HG03064 (cell line): ENCODE data around the gene RABGAP1.

Experiments
- ATAC-seq: cut with Tn5 transposase; IDR thresholded peaks from one replicate; pipeline ENCODE4 v1.9.1; 2021; ENCODE audit warnings: low read depth; ENCODE audit not compliant: unreplicated experiment

The RABGAP1 gene

GRCh38 chr9:123003466-123003865, 62.6 kb downstream of the RABGAP1 start:
- no peak for ATAC-seq

GRCh38 chr9:123005964-123006363, 65.1 kb downstream of the RABGAP1 start:
- ATAC-seq, result no peak

GRCh38 chr9:123007269-123007668, 66.4 kb downstream of the RABGAP1 start:
- no peak for ATAC-seq

GRCh38 chr9:123008909-123009308, 68.1 kb downstream of the RABGAP1 start:
- ATAC-seq, result no peak

DNA sequence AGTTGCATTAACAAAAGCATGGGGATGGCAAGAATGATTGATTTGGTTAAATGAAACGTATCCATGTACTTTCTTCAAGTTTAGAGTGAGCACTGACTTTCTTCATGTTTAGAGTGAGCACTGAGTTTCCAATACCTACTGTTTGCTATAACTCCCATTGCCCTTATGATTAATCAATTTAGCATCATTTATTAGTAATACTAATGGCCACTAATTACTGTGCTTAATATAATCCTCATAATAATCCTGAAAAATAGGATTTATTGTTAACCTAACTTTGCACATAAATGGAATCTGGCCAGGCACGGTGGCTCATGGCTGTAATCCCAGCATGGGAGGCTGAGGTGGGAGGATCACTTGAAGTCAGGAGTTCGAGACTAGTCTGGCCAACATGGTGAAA, 70.6 kb downstream of the RABGAP1 start:
- ATAC-seq, result no peak

DNA sequence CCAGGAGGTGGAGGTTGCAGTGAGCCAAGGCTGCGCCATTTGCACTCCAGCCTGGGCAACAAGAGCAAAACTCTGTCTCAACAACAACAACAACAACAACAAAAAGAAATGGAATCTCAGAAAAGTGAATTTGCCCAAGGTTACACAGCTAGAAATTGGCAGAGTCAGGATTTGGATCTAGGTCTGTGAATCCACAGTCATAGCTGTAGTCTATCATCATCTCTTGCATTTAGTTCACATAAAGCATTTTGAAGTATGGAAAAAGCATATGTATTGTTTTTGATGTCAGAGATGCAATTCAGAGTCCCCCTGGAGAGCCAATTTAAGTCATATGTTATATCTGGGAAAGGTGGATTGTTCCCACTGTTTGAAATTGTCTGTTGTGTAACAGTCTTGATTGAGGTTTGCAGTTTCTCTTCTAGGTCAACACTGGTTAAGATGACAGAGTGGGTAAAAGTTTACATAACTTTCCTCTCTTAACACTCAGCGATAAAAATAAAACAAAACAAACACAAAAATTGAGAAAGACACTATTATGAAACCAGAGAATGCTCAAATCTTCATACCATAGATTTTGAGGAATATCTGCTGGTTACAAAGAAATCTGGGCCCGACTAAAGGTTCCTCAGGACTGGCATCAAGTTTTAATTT, 71.2 kb downstream of the RABGAP1 start:
- ATAC-seq, result no peak

- ATAC-seq, result no peak
Observed at GRCh38 chr9:123016631-123017030, 75.8 kb downstream of the RABGAP1 start.

GRCh38 chr9:123020796-123021195, 80.0 kb downstream of the RABGAP1 start:
- ATAC-seq, result no peak

DNA sequence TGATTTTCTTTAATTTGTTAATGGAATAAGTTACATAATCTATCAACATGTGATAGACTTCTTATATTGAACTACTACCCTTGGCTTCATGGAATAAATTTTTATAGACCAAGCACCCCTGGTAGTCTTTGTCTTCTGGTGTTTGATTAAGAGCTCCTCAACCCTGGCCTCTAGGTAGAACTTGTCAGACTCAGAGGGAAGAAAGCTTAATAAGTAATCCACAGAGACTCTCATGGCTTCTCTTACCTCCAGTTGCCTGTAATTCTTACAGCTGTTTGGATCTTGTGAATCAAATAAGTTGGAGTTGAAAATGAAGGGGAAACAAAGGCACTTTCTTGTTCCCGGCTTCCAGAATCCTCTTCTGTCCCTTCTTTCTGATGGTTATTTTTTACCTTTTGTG, 85.6 kb downstream of the RABGAP1 start:
- ATAC-seq, result no peak

GRCh38 chr9:123027517-123027916, 86.7 kb downstream of the RABGAP1 start:
- ATAC-seq, result no peak

- no peak for ATAC-seq
Observed at GRCh38 chr9:123028136-123028535, 87.3 kb downstream of the RABGAP1 start.

DNA sequence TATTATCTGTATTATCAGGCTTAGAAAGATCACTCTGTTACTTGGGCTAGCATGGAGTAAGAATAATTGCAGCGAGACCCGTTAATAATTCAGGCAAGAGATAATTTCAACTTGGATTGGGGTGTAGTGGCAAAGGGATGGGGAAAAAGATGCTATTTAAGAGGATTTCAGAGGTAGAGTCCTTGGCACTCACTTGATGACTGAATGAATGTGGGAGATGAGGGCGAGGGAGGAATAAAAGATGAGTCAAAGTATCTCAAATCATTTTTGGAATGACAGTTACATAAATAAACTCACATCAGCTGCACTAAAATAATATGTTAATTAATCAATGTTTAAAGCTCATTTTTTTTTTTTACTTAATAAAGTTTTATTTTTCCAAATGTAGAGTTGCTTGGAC, 88.2 kb downstream of the RABGAP1 start:
- ATAC-seq, result no peak

- ATAC-seq, result no peak
Observed at GRCh38 chr9:123031963-123032362, 91.1 kb downstream of the RABGAP1 start.

GRCh38 chr9:123033352-123033751, 92.5 kb downstream of the RABGAP1 start, which contains the start of gene GPR21:
TSS of gene GPR21 (plus strand) at chr9:123033667. CDS start at chr9:123034567, 900 bp downstream.
- ATAC-seq, result no peak

GRCh38 chr9:123033864-123034601, 93.2 kb downstream of the RABGAP1 start:
- ATAC-seq, result no peak

- no peak for ATAC-seq
Observed at GRCh38 chr9:123034881-123035510, 94.2 kb downstream of the RABGAP1 start.

GRCh38 chr9:123035791-123036190, 95.0 kb downstream of the RABGAP1 start:
- ATAC-seq, result no peak

DNA sequence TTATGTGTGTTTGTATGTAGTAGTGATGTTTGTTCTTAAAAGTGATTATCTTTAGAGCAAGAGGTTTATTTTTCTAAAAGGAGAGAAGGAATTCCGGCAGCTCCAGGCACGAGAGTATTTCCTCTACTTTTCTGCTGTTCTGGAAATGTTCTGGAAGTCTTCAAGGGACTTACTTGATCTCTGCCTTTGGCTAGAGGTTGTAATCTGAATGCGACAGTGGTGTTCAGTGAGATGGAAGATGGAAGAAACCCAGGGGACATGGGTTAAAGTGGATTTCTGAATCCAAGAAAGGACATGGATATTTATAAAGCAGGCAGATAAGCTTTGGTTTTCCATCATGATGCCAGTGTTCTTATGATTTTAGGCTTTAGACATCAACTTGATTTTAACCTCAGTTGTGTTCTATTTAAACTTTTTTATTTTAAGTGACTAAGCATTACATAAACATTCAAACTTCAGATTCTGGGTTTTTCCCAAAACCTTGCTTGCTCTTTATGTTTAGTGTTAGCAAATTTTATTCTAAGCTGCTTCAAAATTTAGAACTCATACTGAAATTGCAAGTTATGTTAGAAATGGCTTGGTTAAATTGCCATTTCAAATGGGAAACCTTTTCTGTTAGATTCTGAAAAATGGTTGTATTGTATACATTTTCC, 96.2 kb downstream of the RABGAP1 start:
- ATAC-seq, result no peak

DNA sequence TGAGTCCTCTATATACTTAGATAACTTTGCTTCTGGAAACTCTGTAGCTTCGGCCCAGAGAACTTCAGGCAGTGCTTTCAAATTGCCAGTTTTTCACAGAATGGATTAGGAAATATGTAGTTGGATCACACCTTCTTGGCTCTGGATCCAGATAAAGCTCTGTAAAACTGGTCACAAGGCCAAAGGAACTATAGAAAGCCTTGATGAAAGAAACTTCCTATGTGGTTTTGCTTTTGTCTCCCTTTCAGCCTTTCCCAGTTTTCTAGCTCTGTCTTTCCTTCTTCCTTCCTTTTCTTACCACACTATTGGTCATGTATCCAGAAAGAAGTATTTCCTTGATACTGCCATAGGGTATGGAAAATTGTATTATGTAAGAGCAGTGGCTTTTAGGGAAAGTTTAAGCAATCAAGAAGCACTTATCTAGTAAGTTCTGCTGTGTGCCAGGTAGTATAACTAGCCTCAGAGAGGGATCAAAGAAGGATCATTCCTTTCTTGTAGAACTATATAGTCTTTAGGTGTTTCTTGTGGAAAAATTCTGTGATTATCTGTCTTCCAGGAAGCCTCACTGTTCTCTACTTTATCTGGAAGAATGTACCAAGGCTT, 98.9 kb downstream of the RABGAP1 start:
- no peak for ATAC-seq

DNA sequence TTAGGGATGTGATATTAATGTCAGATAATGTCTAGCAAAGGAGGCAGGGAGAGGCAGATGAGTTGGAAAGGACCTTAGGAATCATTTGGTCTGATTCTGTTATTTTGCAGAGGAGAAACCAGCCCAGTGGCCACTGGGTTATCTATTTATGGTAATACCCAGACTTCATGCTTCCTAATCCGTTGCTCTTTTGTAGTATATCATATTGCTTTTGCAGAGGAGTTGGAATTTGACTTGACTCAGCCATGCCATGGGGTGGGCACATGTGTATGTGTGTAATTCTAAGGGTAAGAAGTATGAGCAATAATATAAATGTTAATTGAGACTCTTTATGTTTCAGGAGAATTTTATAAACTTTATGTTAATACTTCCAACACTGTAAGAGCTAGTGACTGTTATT, 100.0 kb downstream of the RABGAP1 start:
- ATAC-seq, result no peak

DNA sequence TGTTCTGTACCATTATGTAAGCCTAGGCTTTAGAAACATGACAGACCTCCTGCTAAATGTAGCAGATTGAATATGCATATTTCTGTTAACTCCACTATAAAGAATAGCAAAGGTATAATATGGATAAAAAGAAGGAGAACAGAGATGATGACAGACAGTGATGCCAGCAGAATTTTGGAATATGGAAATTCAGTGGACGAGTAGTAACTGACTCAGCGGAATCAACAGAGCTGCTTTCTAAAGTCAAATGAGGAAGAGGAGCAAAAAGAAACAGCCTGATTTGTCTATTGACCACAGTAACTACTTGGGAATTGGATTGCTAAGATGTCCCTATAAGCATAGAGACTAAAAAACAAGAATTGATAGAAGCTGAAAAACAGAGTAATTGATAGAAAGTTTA, 100.7 kb downstream of the RABGAP1 start:
- no peak for ATAC-seq
